HCT116 (cell line): Measurements from ENCODE around the gene RNF141. TPM values are rescaled to one million over a fixed set of nuclear protein-coding genes. Genes with fewer than 3 reads are reported as not detected.

Experiments used
- ATAC-seq: fragments of 200-7000 bp; cut with Tn5 transposase; 2 replicates; pipeline ENCODE4 v1.9.1; 2020; ENCODE audit warnings: mild to moderate bottlenecking, moderate library complexity
- BruUV-seq: library from RNA; stranded (reverse); fragments of 400-500 nt; replicated peaks from 2 replicates; lab custom pipeline; 2021; lab: Mats Ljungman, UMichigan
- CTCF ChIA-PET: fragments of 300-600 bp; sonication (Branson Sonifier 250); formaldehyde crosslinking; loops from one replicate; lab custom pipeline; 2021; ENCODE audit warnings: antibody characterized with exemption; lab: Charles Lee
- POLR2A ChIA-PET: fragments of 300-600, 350-600 bp; sonication (Branson Sonifier 250); formaldehyde crosslinking; loops from one replicate; lab custom pipeline; 2021; ENCODE audit warnings: antibody characterized with exemption; lab: Charles Lee
- RAD21 ChIA-PET, 2 experiments: fragments of 300-600 bp; sonication (Branson Sonifier 250); formaldehyde crosslinking; loops; one replicate each; lab custom pipeline; 2023; ENCODE audit warnings: low total read pairs in 2 of 2; ENCODE audit not compliant: uncharacterized antibody in 2 of 2, unreplicated experiment in 2 of 2, low non-redundant PET in 1 of 2; lab: Charles Lee
- DNase-seq: peaks from one replicate; pipeline ENCODE4 v3.0.0-alpha.2; 2010; ENCODE audit warnings: low read depth, low spot score
- H2AFZ ChIP-seq: fragments of 200-600 bp; shearing (Covaris generic), sonication (generic); 2 replicates; pipeline ENCODE4 v1.6.1; 2017; ENCODE audit warnings: low read depth, mixed run types, mixed read lengths, antibody characterized with exemption, low read length; ENCODE audit not compliant: poor library complexity, severe bottlenecking
- H3K27ac ChIP-seq: 2 replicates; pipeline ENCODE4 v1.5.1; 2012; ENCODE audit warnings: low read depth, low read length
- H3K27me3 ChIP-seq: fragments of 200-600 bp; sonication (generic); 2 replicates; pipeline ENCODE4 v1.6.1; 2016; ENCODE audit warnings: mixed run types, low read length, mixed read lengths; ENCODE audit not compliant: insufficient read depth
- H3K36me3 ChIP-seq, 2 experiments: fragments of 200-500 bp in 1 of 2; fragments of 200-600 bp in 1 of 2; sonication (Bioruptor generic) in 1 of 2; sonication (generic) in 1 of 2; 2 replicates each; pipeline versions ENCODE4 v1.5.1 to v1.6.1; 2014 to 2016; ENCODE audit warnings: low read length in 2 of 2, inconsistent platforms in 1 of 2, mixed read lengths in 1 of 2, mixed run types in 1 of 2; ENCODE audit not compliant: insufficient read depth in 2 of 2, control insufficient read depth in 1 of 2
- H3K4me1 ChIP-seq, 2 experiments: fragments of 200-600 bp in 1 of 2; sonication (generic) in 1 of 2; 2 replicates each; pipeline versions ENCODE4 v1.5.1 to v1.6.1; 2012 to 2017; ENCODE audit warnings: low read length in 2 of 2, inconsistent platforms in 1 of 2, mild to moderate bottlenecking in 1 of 2, mixed read lengths in 1 of 2, mixed run types in 1 of 2, moderate library complexity in 1 of 2; ENCODE audit not compliant: insufficient read depth in 2 of 2, control insufficient read depth in 1 of 2
- H3K4me2 ChIP-seq: fragments of 200-600 bp; sonication (generic); 2 replicates; pipeline ENCODE4 v1.6.1; 2017; ENCODE audit warnings: mixed run types, low read length, mixed read lengths
- H3K4me3 ChIP-seq, 2 experiments: fragments of 200-600 bp in 1 of 2; sonication (generic) in 1 of 2; replicated peaks in 1 of 2; 2 replicates each; pipeline ENCODE4 v1.5.1; 2011 to 2016; ENCODE audit warnings: low read length in 2 of 2, control low read depth in 1 of 2, low read depth in 1 of 2, mild to moderate bottlenecking in 1 of 2, mixed read lengths in 1 of 2, mixed run types in 1 of 2
- H3K79me2 ChIP-seq: fragments of 200-600 bp; sonication (generic); 2 replicates; pipeline ENCODE4 v1.6.1; 2017; ENCODE audit warnings: mild to moderate bottlenecking, mixed run types, low read length, moderate library complexity, mixed read lengths; ENCODE audit not compliant: insufficient read depth
- H3K9ac ChIP-seq: fragments of 200-600 bp; sonication (generic); 2 replicates; pipeline ENCODE4 v1.6.1; 2016; ENCODE audit warnings: low read length, mixed read lengths
- H3K9me2 ChIP-seq: fragments of 200-600 bp; sonication (generic), shearing (Covaris generic); 2 replicates; pipeline ENCODE4 v1.6.1; 2017; ENCODE audit warnings: mixed run types, mild to moderate bottlenecking, moderate library complexity; ENCODE audit not compliant: insufficient read depth
- H3K9me3 ChIP-seq, 2 experiments: fragments of 200-500 bp in 1 of 2; fragments of 200-600 bp in 1 of 2; sonication (Bioruptor generic) in 1 of 2; sonication (generic) in 1 of 2; 2 replicates each; pipeline ENCODE4 v1.6.1; 2014 to 2017; ENCODE audit warnings: low read length in 2 of 2, mixed read lengths in 2 of 2, inconsistent platforms in 1 of 2, low read depth in 1 of 2, mild to moderate bottlenecking in 1 of 2, mixed run types in 1 of 2, moderate library complexity in 1 of 2; ENCODE audit not compliant: control insufficient read depth in 1 of 2, insufficient read depth in 1 of 2
- H4K20me1 ChIP-seq: fragments of 200-600 bp; sonication (generic), shearing (Covaris generic); 2 replicates; pipeline ENCODE4 v1.6.1; 2017; ENCODE audit warnings: mixed run types, mild to moderate bottlenecking, moderate library complexity; ENCODE audit not compliant: insufficient read depth
- CEBPB ChIP-seq: IDR thresholded peaks from 2 replicates; pipeline ENCODE4 v1.6.1; 2012; ENCODE audit warnings: low read depth
- EGR1 ChIP-seq: IDR thresholded peaks from 2 replicates; pipeline ENCODE4 v1.6.1; 2012; ENCODE audit warnings: low read depth
- EZH2 ChIP-seq: fragments of 200-600 bp; sonication (generic); IDR thresholded peaks from 2 replicates; pipeline ENCODE4 v1.6.1; 2017; ENCODE audit warnings: antibody characterized with exemption, mixed run types
- EZH2phosphoT487 ChIP-seq: fragments of 200-600 bp; IDR thresholded peaks from 2 replicates; pipeline ENCODE4 v1.6.1; 2018; ENCODE audit warnings: antibody characterized with exemption, borderline replicate concordance
- FOSL1 ChIP-seq: IDR thresholded peaks from 2 replicates; pipeline ENCODE4 v1.6.1; 2012; ENCODE audit warnings: low read depth
- POLR2A ChIP-seq: IDR thresholded peaks from 2 replicates; pipeline ENCODE4 v1.7.0; 2011; ENCODE audit warnings: borderline replicate concordance; ENCODE audit not compliant: insufficient read depth, insufficient read length; ENCODE audit errors: extremely low read depth
- RAD21 ChIP-seq: IDR thresholded peaks from 2 replicates; pipeline ENCODE4 v1.6.1; 2012; ENCODE audit warnings: low read depth, mild to moderate bottlenecking
- YY1 ChIP-seq: IDR thresholded peaks from 2 replicates; pipeline ENCODE4 v1.6.1; 2011; ENCODE audit warnings: low read length, low read depth, moderate library complexity, mild to moderate bottlenecking; ENCODE audit not compliant: insufficient replicate concordance; ENCODE audit errors: extremely low read depth
- ZFX ChIP-seq: fragments of 450-650 bp; IDR thresholded peaks from 2 replicates; pipeline ENCODE4 v1.6.1; 2017
- ZNF274 ChIP-seq: fragments of 200-500 bp; sonication (Bioruptor generic); IDR thresholded peaks from 2 replicates; pipeline ENCODE4 v1.6.1; 2014; ENCODE audit warnings: mild to moderate bottlenecking, low read depth, low read length, inconsistent platforms
- intact Hi-C: fragments of 100-400 bp; cut with micrococcal nuclease; formaldehyde crosslinking; loops from 2 replicates; pipeline ENCODE4 v1.10.0; 2022
- total RNA-seq: library from RNA; stranded (reverse); gene quantifications from one replicate; pipeline ENCODE4 v1.2.1, GENCODE V29; 2021; ENCODE audit not compliant: unreplicated experiment
- TF ChIP-seq, protein P1 (sequence below), 3 experiments: fragments of 200-600 bp in 1 of 3; sonication (generic) in 1 of 3; IDR thresholded peaks in 2 of 3; conservative IDR thresholded peaks in 1 of 3; 2 replicates each; pipeline ENCODE4 v1.5.1; 2012 to 2017; ENCODE audit warnings: low read depth in 2 of 3, low read length in 2 of 3, antibody characterized with exemption in 1 of 3, borderline replicate concordance in 1 of 3, control low read depth in 1 of 3, mild to moderate bottlenecking in 1 of 3, mixed read lengths in 1 of 3, mixed run types in 1 of 3, moderate library complexity in 1 of 3; ENCODE audit not compliant: insufficient read depth in 1 of 3
- TF ChIP-seq, protein P2 (sequence below): IDR thresholded peaks from 2 replicates; pipeline ENCODE4 v1.6.1; 2012
- TF ChIP-seq, protein P3 (sequence below): IDR thresholded peaks from 2 replicates; pipeline ENCODE4 v1.6.1; 2012; ENCODE audit warnings: low read depth
- TF ChIP-seq, protein P4 (sequence below): IDR thresholded peaks from 2 replicates; pipeline ENCODE4 v1.6.1; 2012

The RNF141 gene
- total RNA-seq, 1 experiment from 2014 or later: 133 TPM

DNA sequence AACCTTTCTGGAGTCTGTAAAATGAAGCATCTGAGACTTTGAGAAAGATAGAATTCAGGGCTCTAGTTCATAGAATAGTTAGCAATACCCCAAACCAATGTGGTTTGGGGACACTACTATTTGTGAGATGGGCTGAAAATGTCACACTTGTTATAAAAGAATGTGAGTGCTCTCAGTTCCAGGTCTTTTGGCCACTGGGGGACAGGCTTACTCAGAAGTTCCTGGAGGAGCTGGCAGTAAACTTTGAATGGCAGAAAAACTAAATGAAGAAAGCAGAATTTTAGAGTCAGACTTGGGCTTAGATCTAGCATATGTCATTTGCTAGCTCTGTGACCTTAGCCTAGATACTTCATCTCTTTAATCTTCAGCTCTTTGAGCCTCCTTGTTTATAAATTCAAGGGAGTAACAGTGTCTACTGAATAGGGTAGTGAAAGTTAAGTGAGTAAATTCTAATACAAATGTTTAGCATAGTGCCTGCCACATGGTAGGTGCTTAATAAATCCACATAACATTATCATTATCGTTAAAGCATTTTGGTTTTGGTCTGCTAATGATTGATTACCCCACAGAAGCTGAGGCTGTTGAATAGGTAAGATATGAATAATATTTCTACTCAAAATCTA lies 23.8 kb upstream of the RNF141 start (continued):
- TF ChIP-seq, protein P1, sequence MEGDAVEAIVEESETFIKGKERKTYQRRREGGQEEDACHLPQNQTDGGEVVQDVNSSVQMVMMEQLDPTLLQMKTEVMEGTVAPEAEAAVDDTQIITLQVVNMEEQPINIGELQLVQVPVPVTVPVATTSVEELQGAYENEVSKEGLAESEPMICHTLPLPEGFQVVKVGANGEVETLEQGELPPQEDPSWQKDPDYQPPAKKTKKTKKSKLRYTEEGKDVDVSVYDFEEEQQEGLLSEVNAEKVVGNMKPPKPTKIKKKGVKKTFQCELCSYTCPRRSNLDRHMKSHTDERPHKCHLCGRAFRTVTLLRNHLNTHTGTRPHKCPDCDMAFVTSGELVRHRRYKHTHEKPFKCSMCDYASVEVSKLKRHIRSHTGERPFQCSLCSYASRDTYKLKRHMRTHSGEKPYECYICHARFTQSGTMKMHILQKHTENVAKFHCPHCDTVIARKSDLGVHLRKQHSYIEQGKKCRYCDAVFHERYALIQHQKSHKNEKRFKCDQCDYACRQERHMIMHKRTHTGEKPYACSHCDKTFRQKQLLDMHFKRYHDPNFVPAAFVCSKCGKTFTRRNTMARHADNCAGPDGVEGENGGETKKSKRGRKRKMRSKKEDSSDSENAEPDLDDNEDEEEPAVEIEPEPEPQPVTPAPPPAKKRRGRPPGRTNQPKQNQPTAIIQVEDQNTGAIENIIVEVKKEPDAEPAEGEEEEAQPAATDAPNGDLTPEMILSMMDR (IDR thresholded peaks at IDR 0.05 in 2 of 3, conservative IDR thresholded peaks at IDR 0.05 in 1 of 3; ENCODE audit: borderline replicate concordance in 1 of 3, insufficient read depth in 1 of 3, low read depth in 2 of 3, low read length in 2 of 3): peak; percentile 26 to 41 (median 36); a peak in 4 of 6 replicates
- TF ChIP-seq, protein P2, sequence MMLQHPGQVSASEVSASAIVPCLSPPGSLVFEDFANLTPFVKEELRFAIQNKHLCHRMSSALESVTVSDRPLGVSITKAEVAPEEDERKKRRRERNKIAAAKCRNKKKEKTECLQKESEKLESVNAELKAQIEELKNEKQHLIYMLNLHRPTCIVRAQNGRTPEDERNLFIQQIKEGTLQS: no peak
- no peak for TF ChIP-seq POLR2A

DNA sequence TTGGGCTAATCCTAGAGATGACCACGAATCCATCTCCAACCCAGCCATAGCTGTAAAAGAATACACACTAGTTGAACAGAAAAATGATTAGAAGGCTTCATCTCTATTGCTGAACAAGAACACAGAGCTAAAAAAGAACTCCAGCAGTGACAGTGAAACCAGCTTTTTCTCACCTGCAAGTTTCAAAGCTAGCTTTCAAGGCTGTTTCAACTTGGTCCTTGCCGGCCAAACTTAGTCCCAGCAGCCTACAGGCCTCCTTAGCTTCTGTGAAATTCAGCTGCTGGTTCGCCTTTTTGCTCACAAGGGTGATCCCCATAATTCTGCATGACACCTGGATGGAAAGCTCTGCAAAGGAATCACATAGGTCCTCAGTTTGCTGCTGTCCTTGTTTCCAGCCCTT lies 23.0 kb upstream of the RNF141 start:
- ChIA-PET POLR2A (no interaction called here), CTCF (interaction anchor here (0.8 kb wide), 1 partner anchor 23 kb away, joined by 3 read pairs; the partner anchor contains the start of gene RNF141), RAD21 (no interaction called here)
- intact Hi-C loops: no loop called here
- Histone ChIP-seq H3K36me3 (no peaks in the 10 kb centered on the region), H3K4me3 (no peak overlapping the region), H3K4me1 (peaks cover 13 to 56% of the 10 kb centered on the region in 2 experiments), H2AFZ (no peak overlapping the region), H3K9me2 (no peaks in the 10 kb centered on the region), H3K4me2 (no peak overlapping the region), H3K9me3 (no peaks in the 10 kb centered on the region), H3K27me3 (no peaks in the 10 kb centered on the region), H3K27ac (no peak overlapping the region), H3K9ac (no peak overlapping the region), H3K79me2 (no peaks in the 10 kb centered on the region), H4K20me1 (no peaks in the 10 kb centered on the region)
- BruUV-seq: no TSS peak
- ATAC-seq: no peak
- DNase-seq: no peak
- TF ChIP-seq ZFX (no peak), EGR1 (no peak), EZH2phosphoT487 (no peak), ZNF274 (no peak), CEBPB (no peak), YY1 (no peak), FOSL1 (no peak), EZH2 (no peak), RAD21 (no peak)
- TF ChIP-seq, protein P3, sequence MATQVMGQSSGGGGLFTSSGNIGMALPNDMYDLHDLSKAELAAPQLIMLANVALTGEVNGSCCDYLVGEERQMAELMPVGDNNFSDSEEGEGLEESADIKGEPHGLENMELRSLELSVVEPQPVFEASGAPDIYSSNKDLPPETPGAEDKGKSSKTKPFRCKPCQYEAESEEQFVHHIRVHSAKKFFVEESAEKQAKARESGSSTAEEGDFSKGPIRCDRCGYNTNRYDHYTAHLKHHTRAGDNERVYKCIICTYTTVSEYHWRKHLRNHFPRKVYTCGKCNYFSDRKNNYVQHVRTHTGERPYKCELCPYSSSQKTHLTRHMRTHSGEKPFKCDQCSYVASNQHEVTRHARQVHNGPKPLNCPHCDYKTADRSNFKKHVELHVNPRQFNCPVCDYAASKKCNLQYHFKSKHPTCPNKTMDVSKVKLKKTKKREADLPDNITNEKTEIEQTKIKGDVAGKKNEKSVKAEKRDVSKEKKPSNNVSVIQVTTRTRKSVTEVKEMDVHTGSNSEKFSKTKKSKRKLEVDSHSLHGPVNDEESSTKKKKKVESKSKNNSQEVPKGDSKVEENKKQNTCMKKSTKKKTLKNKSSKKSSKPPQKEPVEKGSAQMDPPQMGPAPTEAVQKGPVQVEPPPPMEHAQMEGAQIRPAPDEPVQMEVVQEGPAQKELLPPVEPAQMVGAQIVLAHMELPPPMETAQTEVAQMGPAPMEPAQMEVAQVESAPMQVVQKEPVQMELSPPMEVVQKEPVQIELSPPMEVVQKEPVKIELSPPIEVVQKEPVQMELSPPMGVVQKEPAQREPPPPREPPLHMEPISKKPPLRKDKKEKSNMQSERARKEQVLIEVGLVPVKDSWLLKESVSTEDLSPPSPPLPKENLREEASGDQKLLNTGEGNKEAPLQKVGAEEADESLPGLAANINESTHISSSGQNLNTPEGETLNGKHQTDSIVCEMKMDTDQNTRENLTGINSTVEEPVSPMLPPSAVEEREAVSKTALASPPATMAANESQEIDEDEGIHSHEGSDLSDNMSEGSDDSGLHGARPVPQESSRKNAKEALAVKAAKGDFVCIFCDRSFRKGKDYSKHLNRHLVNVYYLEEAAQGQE: no peak
- TF ChIP-seq, protein P1 (IDR thresholded peaks at IDR 0.05 in 2 of 3, conservative IDR thresholded peaks at IDR 0.05 in 1 of 3; ENCODE audit: borderline replicate concordance in 1 of 3, insufficient read depth in 1 of 3, low read depth in 2 of 3, low read length in 2 of 3): no peak
- TF ChIP-seq, protein P4, sequence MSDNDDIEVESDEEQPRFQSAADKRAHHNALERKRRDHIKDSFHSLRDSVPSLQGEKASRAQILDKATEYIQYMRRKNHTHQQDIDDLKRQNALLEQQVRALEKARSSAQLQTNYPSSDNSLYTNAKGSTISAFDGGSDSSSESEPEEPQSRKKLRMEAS: no peak
- TF ChIP-seq, protein P2: no peak
